ENCODE data around the gene NSMF. TPM values are rescaled to one million over a fixed set of nuclear protein-coding genes. Genes with fewer than 3 reads are reported as not detected.

The NSMF gene
- total RNA-seq, 1 donor = 22.4 TPM

DNA sequence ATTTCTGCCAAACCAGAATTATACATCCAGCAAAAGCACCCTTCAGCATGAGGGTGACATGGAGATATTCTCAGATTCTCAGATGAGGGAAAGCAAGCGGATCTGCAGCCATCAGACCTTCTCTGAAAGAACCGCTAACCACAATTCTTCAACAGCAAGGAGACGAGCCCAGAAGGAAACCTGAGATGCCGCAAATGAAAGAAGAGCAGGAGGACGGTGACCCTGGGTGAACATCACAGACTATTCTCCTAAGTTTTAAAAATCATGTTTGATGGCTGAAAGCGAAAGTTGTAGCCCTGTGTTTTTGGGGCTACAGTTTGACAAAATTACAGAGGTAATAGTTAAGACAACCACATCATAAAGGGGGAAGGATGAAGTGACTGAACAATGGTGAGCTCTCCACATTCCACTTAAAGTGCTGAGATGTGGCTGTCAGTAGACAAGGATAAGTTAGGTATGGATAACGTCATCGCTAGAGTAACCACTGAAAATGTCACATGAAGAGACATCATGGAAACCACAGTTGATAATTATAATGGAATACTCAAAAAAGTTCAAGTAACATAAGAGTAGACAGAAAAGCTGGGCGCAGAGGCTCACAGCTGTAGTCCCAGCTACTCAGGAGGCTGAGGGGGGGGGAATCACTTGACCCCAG, 31.5 kb upstream of the NSMF start:
- Histone ChIP-seq H3K4me2 (ENCODE audit: insufficient read depth, low read length) (no peak overlapping the region), H2AFZ (ENCODE audit: low read length) (no peak overlapping the region), H3K79me2 (ENCODE audit: insufficient read depth, low read length) (no peaks in the 10 kb centered on the region), H3K4me1 (ENCODE audit: insufficient read depth, low read length) (no peaks in the 10 kb centered on the region), H3K36me3 (ENCODE audit: insufficient read depth, low read length) (no peaks in the 10 kb centered on the region), H3K27me3 (ENCODE audit: insufficient read depth, low read length) (no peaks in the 10 kb centered on the region), H3K4me3 (ENCODE audit: insufficient read depth, low read length) (no peak overlapping the region), H3K27ac (ENCODE audit: low read depth, low read length) (no peak overlapping the region), H3K9me3 (ENCODE audit: low read depth, low read length) (no peaks in the 10 kb centered on the region), H4K20me1 (ENCODE audit: insufficient read depth, low read length) (no peaks in the 10 kb centered on the region)
- TF ChIP-seq, protein P1, sequence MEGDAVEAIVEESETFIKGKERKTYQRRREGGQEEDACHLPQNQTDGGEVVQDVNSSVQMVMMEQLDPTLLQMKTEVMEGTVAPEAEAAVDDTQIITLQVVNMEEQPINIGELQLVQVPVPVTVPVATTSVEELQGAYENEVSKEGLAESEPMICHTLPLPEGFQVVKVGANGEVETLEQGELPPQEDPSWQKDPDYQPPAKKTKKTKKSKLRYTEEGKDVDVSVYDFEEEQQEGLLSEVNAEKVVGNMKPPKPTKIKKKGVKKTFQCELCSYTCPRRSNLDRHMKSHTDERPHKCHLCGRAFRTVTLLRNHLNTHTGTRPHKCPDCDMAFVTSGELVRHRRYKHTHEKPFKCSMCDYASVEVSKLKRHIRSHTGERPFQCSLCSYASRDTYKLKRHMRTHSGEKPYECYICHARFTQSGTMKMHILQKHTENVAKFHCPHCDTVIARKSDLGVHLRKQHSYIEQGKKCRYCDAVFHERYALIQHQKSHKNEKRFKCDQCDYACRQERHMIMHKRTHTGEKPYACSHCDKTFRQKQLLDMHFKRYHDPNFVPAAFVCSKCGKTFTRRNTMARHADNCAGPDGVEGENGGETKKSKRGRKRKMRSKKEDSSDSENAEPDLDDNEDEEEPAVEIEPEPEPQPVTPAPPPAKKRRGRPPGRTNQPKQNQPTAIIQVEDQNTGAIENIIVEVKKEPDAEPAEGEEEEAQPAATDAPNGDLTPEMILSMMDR (IDR thresholded peaks at IDR 0.05; ENCODE audit: extremely low read depth, low read depth, low read length) = no peak
- DNase-seq (ENCODE audit: insufficient read length, low spot score, missing footprints) = peak; percentile 80

DNA sequence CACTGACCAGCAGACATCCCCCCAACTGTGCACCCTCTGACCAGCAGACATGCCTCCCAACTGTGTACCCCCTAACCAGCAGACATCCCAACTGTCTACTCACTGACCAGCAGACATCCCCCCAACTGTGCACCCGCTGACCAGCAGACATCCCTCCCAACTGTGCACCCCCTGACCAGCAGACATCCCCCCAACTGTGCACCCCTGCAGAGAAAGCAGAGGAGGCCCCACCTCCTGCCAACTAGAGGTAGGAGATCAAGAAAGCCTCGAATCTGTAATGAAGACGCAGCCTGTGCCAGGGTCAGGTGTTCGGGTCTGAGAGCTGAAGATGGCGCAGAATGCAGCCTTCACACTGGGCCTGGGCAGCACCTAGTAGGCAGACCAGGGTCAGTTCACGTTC, 29.8 kb upstream of the NSMF start:
- TF ChIP-seq, protein P1 (IDR thresholded peaks at IDR 0.05; ENCODE audit: extremely low read depth, low read depth, low read length) = no peak
- Histone ChIP-seq H3K4me2 (ENCODE audit: insufficient read depth, low read length) (no peak overlapping the region), H3K27me3 (ENCODE audit: insufficient read depth, low read length) (no peaks in the 10 kb centered on the region), H4K20me1 (ENCODE audit: insufficient read depth, low read length) (no peaks in the 10 kb centered on the region), H3K79me2 (ENCODE audit: insufficient read depth, low read length) (no peaks in the 10 kb centered on the region), H3K4me1 (ENCODE audit: insufficient read depth, low read length) (no peaks in the 10 kb centered on the region), H3K9me3 (ENCODE audit: low read depth, low read length) (no peaks in the 10 kb centered on the region), H2AFZ (ENCODE audit: low read length) (no peak overlapping the region), H3K36me3 (ENCODE audit: insufficient read depth, low read length) (no peaks in the 10 kb centered on the region), H3K4me3 (ENCODE audit: insufficient read depth, low read length) (no peak overlapping the region), H3K27ac (ENCODE audit: low read depth, low read length) (no peak overlapping the region)
- peak; percentile 73 for DNase-seq (ENCODE audit: insufficient read length, low spot score, missing footprints)

GRCh38 chr9:137488327-137488653, 29.2 kb upstream of the NSMF start:
- no peak for DNase-seq (ENCODE audit: insufficient read length, low spot score, missing footprints)

More at GRCh38 chr9:137488327-137488653, 29.2 kb upstream of the NSMF start:
- TF ChIP-seq, protein P1 (IDR thresholded peaks at IDR 0.05; ENCODE audit: extremely low read depth, low read depth, low read length) = no peak
- Histone ChIP-seq H3K36me3 (ENCODE audit: insufficient read depth, low read length) (no peaks in the 10 kb centered on the region), H3K4me1 (ENCODE audit: insufficient read depth, low read length) (no peaks in the 10 kb centered on the region), H3K4me3 (ENCODE audit: insufficient read depth, low read length) (no peak overlapping the region), H3K4me2 (ENCODE audit: insufficient read depth, low read length) (no peak overlapping the region), H3K79me2 (ENCODE audit: insufficient read depth, low read length) (no peaks in the 10 kb centered on the region), H3K27me3 (ENCODE audit: insufficient read depth, low read length) (no peaks in the 10 kb centered on the region), H4K20me1 (ENCODE audit: insufficient read depth, low read length) (no peaks in the 10 kb centered on the region), H2AFZ (ENCODE audit: low read length) (no peak overlapping the region), H3K9me3 (ENCODE audit: low read depth, low read length) (no peaks in the 10 kb centered on the region), H3K27ac (ENCODE audit: low read depth, low read length) (no peak overlapping the region)
